Fibroblast of lung (primary cell): ENCODE measurements around the gene ITCH.
"Not testable (repeated sequence)": the region's sequence is repeated elsewhere in the genome, so short reads cannot be mapped to it uniquely, and the experiment has no call there.

Experiments used
- CTCF ChIP-seq, 2 donors: IDR thresholded peaks in 1 of 2; conservative IDR thresholded peaks in 1 of 2; 1 replicate in 1 of 2; 2 replicates in 1 of 2; pipeline ENCODE4 v1.5.1; 2011 to 2012; ENCODE audit warnings: low read length in 2 of 2, control low read depth in 1 of 2, inconsistent platforms in 1 of 2, low read depth in 1 of 2, mild to moderate bottlenecking in 1 of 2
- EZH2 ChIP-seq: IDR thresholded peaks from 2 replicates; pipeline ENCODE4 v1.5.1; 2012; ENCODE audit warnings: low read length, control low read depth, mild to moderate bottlenecking; ENCODE audit errors: missing control alignments

DNA sequence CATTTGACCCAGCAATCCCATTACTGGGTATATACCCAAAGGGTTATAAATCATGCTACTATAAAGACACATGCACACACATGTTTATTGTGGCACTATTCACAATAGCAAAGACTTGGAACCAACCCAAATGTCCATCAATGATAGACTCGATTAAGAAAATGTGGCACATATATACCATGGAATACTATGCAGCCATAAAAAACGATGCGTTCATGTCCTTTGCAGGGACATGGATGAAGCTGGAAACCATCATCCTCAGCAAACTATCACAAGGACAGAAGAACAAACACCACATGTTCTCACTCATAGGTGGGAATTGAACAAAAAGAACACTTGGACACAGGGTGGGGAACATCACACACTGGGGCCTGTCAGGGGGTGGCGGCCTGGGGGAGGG lies 34.9 kb upstream of the ITCH start:
- TF ChIP-seq CTCF (conservative IDR thresholded peaks at IDR 0.05 in 1 of 2, IDR thresholded peaks at IDR 0.05 in 1 of 2; ENCODE audit: low read depth in 1 of 2, low read length in 2 of 2); EZH2: not testable (repeated sequence)
